Measurements from ENCODE around the gene KDM3B. TPM values are rescaled to one million over a fixed set of nuclear protein-coding genes. Genes with fewer than 3 reads are reported as not detected.
A peak's percentile ranks its signal among the peaks of the same experiment; 100 is the strongest.

KDM3B gene
- total RNA-seq, 4 donors from 2014 or later = 64.8 to 89.4 (median 75.6) TPM

DNA sequence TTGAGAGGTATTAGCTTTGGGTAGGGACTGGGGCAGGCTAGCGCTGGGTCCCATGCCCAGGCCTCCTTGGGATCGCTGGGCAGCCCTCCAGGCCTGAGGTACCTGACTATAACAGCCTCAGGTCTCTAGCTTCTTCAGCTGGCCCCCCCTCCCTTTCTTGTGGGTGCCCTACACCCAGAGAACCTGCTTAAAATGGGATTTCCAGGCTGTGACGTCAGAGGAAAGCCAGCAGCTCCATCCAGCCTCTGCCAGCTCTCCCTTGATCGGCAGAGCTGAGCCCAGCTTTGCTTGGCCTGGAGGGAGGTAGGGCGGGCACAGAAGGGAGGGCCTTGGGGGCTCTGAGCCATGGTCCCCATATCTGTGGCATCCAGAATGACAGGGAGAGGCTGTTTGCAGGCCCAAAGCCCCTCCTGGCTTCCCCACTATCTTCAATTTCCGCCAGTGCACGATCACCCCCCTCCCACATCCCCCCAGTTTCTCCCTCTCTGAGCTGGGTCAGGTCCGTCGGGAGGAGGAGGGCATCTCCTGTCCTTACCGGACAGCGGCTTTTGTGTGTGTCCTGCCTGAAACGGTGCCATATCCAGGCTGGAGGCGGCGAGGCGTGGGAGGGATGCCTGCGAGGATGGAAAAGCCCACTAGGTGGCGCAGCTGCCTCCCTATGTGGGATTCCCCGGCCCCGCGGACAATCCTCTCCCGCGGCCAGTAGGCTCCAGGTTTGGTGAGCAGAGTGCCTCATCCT, 97.2 kb downstream of the KDM3B start:
- H3K27ac ChIP-seq = no peak overlapping the region
- DNase-seq = peak; percentile 89 to 91
- no peaks in the 10 kb centered on the region for H3K36me3 ChIP-seq
- 15 to 21% methylated on average over 14 to 22 of the region's 22 CpGs for WGBS, 2 donors
- intact Hi-C loops (cut with DNase I) = loop anchor here (2.0 to 5.0 kb wide), 2 partner anchors 55 to 98 kb away; no protein-coding TSS in a partner anchor
- peaks cover 0 to 10% of the 10 kb centered on the region in 2 donors for H3K4me1 ChIP-seq
- no peak overlapping the region for H3K4me3 ChIP-seq (replicated peaks in 1 of 3)
- TF ChIP-seq, protein P1, sequence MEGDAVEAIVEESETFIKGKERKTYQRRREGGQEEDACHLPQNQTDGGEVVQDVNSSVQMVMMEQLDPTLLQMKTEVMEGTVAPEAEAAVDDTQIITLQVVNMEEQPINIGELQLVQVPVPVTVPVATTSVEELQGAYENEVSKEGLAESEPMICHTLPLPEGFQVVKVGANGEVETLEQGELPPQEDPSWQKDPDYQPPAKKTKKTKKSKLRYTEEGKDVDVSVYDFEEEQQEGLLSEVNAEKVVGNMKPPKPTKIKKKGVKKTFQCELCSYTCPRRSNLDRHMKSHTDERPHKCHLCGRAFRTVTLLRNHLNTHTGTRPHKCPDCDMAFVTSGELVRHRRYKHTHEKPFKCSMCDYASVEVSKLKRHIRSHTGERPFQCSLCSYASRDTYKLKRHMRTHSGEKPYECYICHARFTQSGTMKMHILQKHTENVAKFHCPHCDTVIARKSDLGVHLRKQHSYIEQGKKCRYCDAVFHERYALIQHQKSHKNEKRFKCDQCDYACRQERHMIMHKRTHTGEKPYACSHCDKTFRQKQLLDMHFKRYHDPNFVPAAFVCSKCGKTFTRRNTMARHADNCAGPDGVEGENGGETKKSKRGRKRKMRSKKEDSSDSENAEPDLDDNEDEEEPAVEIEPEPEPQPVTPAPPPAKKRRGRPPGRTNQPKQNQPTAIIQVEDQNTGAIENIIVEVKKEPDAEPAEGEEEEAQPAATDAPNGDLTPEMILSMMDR (IDR thresholded peaks at IDR 0.05) = peak; percentile 70 to 97 (median 95)
- no peak for TF ChIP-seq POLR2A (IDR thresholded peaks at IDR 0.05)
- no peaks in the 10 kb centered on the region for H3K9me3 ChIP-seq
- H3K27me3 ChIP-seq = no peaks in the 10 kb centered on the region

DNA sequence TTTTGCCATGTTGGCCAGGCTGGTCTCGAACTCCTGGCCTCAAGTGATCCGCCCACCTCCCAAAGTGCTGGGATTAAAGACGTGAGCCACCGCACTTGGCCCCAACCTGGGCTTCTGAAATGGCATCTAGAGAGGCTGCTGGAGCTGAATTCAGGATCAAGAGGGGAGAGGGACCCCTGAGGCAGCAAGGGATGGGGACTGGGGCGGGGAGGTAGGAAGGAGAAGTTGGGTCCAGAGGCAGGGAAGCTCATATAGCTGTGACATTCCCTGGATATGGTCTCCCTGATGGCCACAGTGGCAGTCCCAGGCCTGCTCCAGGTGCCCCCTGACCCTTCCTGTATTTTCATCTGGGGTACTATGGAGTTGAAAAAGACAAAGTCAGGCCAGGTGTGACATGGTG, 98.5 kb downstream of the KDM3B start:
- TF ChIP-seq, protein P1 (IDR thresholded peaks at IDR 0.05) = no peak
- TF ChIP-seq POLR2A (IDR thresholded peaks at IDR 0.05) = no peak
- no peaks in the 10 kb centered on the region for H3K27me3 ChIP-seq
- H3K4me3 ChIP-seq (replicated peaks in 1 of 3) = no peak overlapping the region
- no peak overlapping the region for H3K27ac ChIP-seq
- DNase-seq = no peak
- 95% methylated on average over 5 of the region's 5 CpGs for WGBS, 2 donors
- peaks cover 0 to 10% of the 10 kb centered on the region in 2 donors for H3K4me1 ChIP-seq
- H3K9me3 ChIP-seq = no peaks in the 10 kb centered on the region
- H3K36me3 ChIP-seq = no peaks in the 10 kb centered on the region
- intact Hi-C loops (cut with DNase I) = loop anchor here (2.0 to 5.0 kb wide), 2 partner anchors 54 to 96 kb away; no protein-coding TSS in a partner anchor

DNA sequence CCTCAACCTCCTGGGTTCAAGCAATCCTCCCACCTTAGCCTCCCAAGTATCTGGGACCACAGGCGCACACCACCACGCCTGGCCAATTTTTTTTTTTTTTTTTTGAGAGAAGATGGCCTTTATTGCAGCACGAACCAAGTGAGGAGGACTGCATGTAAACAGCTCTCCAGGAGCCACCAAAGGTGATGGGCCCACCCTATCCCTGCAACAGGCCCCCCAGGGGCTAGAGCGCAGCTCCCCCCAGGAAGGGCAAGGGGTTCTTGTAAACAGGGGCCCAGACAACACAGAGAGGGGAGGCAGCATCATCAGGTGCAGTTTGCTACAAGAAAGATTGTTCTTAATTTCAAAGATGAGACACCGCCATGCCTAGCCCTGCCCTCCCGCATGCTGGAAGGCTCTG, 100.2 kb downstream of the KDM3B start:
- peaks cover 0 to 10% of the 10 kb centered on the region in 2 donors for H3K4me1 ChIP-seq
- H3K36me3 ChIP-seq = no peaks in the 10 kb centered on the region
- no peak overlapping the region for H3K27ac ChIP-seq
- H3K27me3 ChIP-seq = no peaks in the 10 kb centered on the region
- intact Hi-C loops (cut with DNase I) = loop anchor here (5.0 kb wide), 1 partner anchor 95 kb away; no protein-coding TSS in a partner anchor
- DNase-seq = no peak
- H3K9me3 ChIP-seq = no peaks in the 10 kb centered on the region
- H3K4me3 ChIP-seq (replicated peaks in 1 of 3) = no peak overlapping the region
- TF ChIP-seq, protein P1 (IDR thresholded peaks at IDR 0.05) = no peak
- TF ChIP-seq POLR2A (IDR thresholded peaks at IDR 0.05) = no peak
- WGBS, 2 donors = 81 to 83% methylated on average over 5 to 6 of the region's 6 CpGs

- Histone ChIP-seq H3K4me1 (peaks cover 4 to 17% of the 10 kb centered on the region in 2 donors), H3K9me3 (no peaks in the 10 kb centered on the region), H3K27ac (no peak overlapping the region), H3K27me3 (no peaks in the 10 kb centered on the region), H3K36me3 (no peaks in the 10 kb centered on the region), H3K4me3 (replicated peaks in 1 of 3) (no peak overlapping the region)
- TF ChIP-seq POLR2A (IDR thresholded peaks at IDR 0.05) = no peak
- TF ChIP-seq, protein P1 (IDR thresholded peaks at IDR 0.05) = no peak
- intact Hi-C loops (cut with DNase I) = loop anchor here (5.0 kb wide), 1 partner anchor 94 kb away; no protein-coding TSS in a partner anchor
- DNase-seq = no peak
- 89 to 90% methylated on average over 13 of the region's 13 CpGs for WGBS, 2 donors
Measured at GRCh38 chr5:138453590-138453989, 101.1 kb downstream of the KDM3B start.

- no peaks in the 10 kb centered on the region for H3K27me3 ChIP-seq
- intact Hi-C loops (cut with DNase I) = loop anchor here (5.0 kb wide), 1 partner anchor 93 kb away; no protein-coding TSS in a partner anchor
- peaks cover 4 to 20% of the 10 kb centered on the region in 2 donors for H3K4me1 ChIP-seq
- H3K27ac ChIP-seq = no peak overlapping the region
- H3K4me3 ChIP-seq (replicated peaks in 1 of 3) = no peak overlapping the region
- no peak for TF ChIP-seq POLR2A (IDR thresholded peaks at IDR 0.05)
- TF ChIP-seq, protein P1 (IDR thresholded peaks at IDR 0.05) = no peak
- H3K36me3 ChIP-seq = no peaks in the 10 kb centered on the region
- WGBS, 2 donors = 84 to 86% methylated on average over 7 to 8 of the region's 8 CpGs
- no peaks in the 10 kb centered on the region for H3K9me3 ChIP-seq
- no peak for DNase-seq
Measured at GRCh38 chr5:138454121-138454520, 101.6 kb downstream of the KDM3B start.

Measured in thyroid gland (tissue), 4 donors.